IMR-90 (cell line): Measurements from ENCODE around the gene CLEC16A. TPM values are rescaled to one million over a fixed set of nuclear protein-coding genes. Genes with fewer than 3 reads are reported as not detected.

ENCODE experiments used
- ATAC-seq: fragments of 200-7000 bp; cut with Tn5 transposase; 2 replicates; pipeline ENCODE4 v1.9.1; 2020; ENCODE audit warnings: low read depth, mild to moderate bottlenecking, moderate library complexity
- BruUV-seq: library from RNA; stranded (reverse); fragments of 400-500 nt; replicated peaks from 2 replicates; lab custom pipeline; 2021; lab: Mats Ljungman, UMichigan
- CTCF ChIA-PET: fragments of 300-600 bp; formaldehyde crosslinking; extraction: SDS; loops from one replicate; lab custom pipeline; 2021; ENCODE audit warnings: antibody characterized with exemption; lab: Yijun Ruan, JAX
- POLR2A ChIA-PET: fragments of 300-600 bp; sonication (Branson Sonifier 250); formaldehyde crosslinking; loops from one replicate; lab custom pipeline; 2022; ENCODE audit warnings: antibody characterized with exemption; ENCODE audit not compliant: unreplicated experiment; lab: Charles Lee
- DNase-seq: peaks from one replicate; pipeline ENCODE4 v3.0.0; 2013
- H2AFZ ChIP-seq: replicated peaks from 2 replicates; pipeline ENCODE3; 2013; ENCODE audit warnings: low read length, mild to moderate bottlenecking; ENCODE audit not compliant: poor library complexity
- H2AK5ac ChIP-seq: 2 replicates; pipeline ENCODE4 v1.6.1; 2013; ENCODE audit warnings: low read depth, low read length, inconsistent platforms
- H2AK9ac ChIP-seq: replicated peaks from 2 replicates; pipeline ENCODE3; 2013; ENCODE audit warnings: mild to moderate bottlenecking, low read depth, low read length, moderate library complexity; ENCODE audit not compliant: poor library complexity
- H2BK120ac ChIP-seq: 2 replicates; pipeline ENCODE4 v1.6.1; 2013; ENCODE audit warnings: low read depth, low read length, inconsistent platforms
- H2BK15ac ChIP-seq: 3 replicates; pipeline ENCODE4 v1.6.1; 2013; ENCODE audit warnings: low read depth, low read length, inconsistent platforms
- H2BK20ac ChIP-seq: 2 replicates; pipeline ENCODE4 v1.6.1; 2013; ENCODE audit warnings: low read depth, mild to moderate bottlenecking, inconsistent platforms, low read length, moderate library complexity
- H2BK5ac ChIP-seq: 2 replicates; pipeline ENCODE4 v1.6.1; 2013; ENCODE audit warnings: mild to moderate bottlenecking, low read depth, low read length, inconsistent platforms; ENCODE audit not compliant: poor library complexity, severe bottlenecking
- H3K14ac ChIP-seq: replicated peaks from 2 replicates; pipeline ENCODE4 v1.6.1; 2013; ENCODE audit warnings: low read depth, low read length, inconsistent platforms
- H3K18ac ChIP-seq: 2 replicates; pipeline ENCODE4 v1.6.1; 2013; ENCODE audit warnings: low read depth, low read length, control low read depth
- H3K23ac ChIP-seq: 2 replicates; pipeline ENCODE4 v1.6.1; 2013; ENCODE audit warnings: low read depth, low read length, inconsistent platforms
- H3K27ac ChIP-seq: 2 replicates; pipeline ENCODE4 v1.5.1; 2013; ENCODE audit warnings: mild to moderate bottlenecking, control low read depth, low read length; ENCODE audit not compliant: insufficient read depth
- H3K27me3 ChIP-seq: 2 replicates; pipeline ENCODE4 v1.6.1; 2013; ENCODE audit warnings: low read length; ENCODE audit not compliant: control insufficient read depth, insufficient read depth
- H3K36me3 ChIP-seq: 2 replicates; pipeline ENCODE4 v1.6.1; 2013; ENCODE audit warnings: low read length, mixed read lengths; ENCODE audit not compliant: control insufficient read depth, insufficient read depth
- H3K4ac ChIP-seq: 2 replicates; pipeline ENCODE4 v1.6.1; 2013; ENCODE audit warnings: low read depth, low read length, inconsistent platforms
- H3K4me1 ChIP-seq: 2 replicates; pipeline ENCODE4 v1.6.1; 2013; ENCODE audit warnings: low read length, mixed read lengths; ENCODE audit not compliant: control insufficient read depth, insufficient read depth
- H3K4me2 ChIP-seq: 2 replicates; pipeline ENCODE4 v1.6.1; 2013; ENCODE audit warnings: low read depth, mild to moderate bottlenecking, control low read depth, low read length, moderate library complexity
- H3K4me3 ChIP-seq: 2 replicates; pipeline ENCODE4 v1.5.1; 2013; ENCODE audit warnings: low read depth, mild to moderate bottlenecking, control low read depth, low read length, moderate library complexity; ENCODE audit not compliant: insufficient read depth
- H3K56ac ChIP-seq: 2 replicates; pipeline ENCODE4 v1.6.1; 2013; ENCODE audit warnings: low read length, inconsistent platforms; ENCODE audit not compliant: insufficient read depth; ENCODE audit errors: extremely low read depth
- H3K79me1 ChIP-seq, 2 experiments: 2 replicates each; pipeline ENCODE4 v1.6.1; 2013; ENCODE audit warnings: low read length in 2 of 2, inconsistent platforms in 1 of 2, low read depth in 1 of 2
- H3K9ac ChIP-seq: 2 replicates; pipeline ENCODE4 v1.6.1; 2013; ENCODE audit warnings: low read depth, low read length, control low read depth
- H3K9me1 ChIP-seq: 2 replicates; pipeline ENCODE4 v1.6.1; 2013; ENCODE audit warnings: low read length, inconsistent platforms; ENCODE audit not compliant: insufficient read depth
- H3K9me3 ChIP-seq: 2 replicates; pipeline ENCODE4 v1.6.1; 2013; ENCODE audit warnings: low read length; ENCODE audit not compliant: control insufficient read depth, insufficient read depth
- H4K20me1 ChIP-seq: 2 replicates; pipeline ENCODE4 v1.6.1; 2013; ENCODE audit warnings: low read length, inconsistent platforms; ENCODE audit not compliant: insufficient read depth
- H4K5ac ChIP-seq: 2 replicates; pipeline ENCODE4 v1.6.1; 2013; ENCODE audit warnings: mild to moderate bottlenecking, low read depth, low read length, control low read depth
- H4K8ac ChIP-seq, 2 experiments: 2 replicates each; pipeline ENCODE4 v1.6.1; 2013; ENCODE audit warnings: low read depth in 2 of 2, low read length in 2 of 2, control low read depth in 1 of 2, inconsistent platforms in 1 of 2
- H4K91ac ChIP-seq: 2 replicates; pipeline ENCODE4 v1.6.1; 2013; ENCODE audit warnings: low read depth, low read length, inconsistent platforms; ENCODE audit not compliant: insufficient read depth
- MAFK ChIP-seq: IDR thresholded peaks from 2 replicates; pipeline ENCODE4 v1.6.1; 2012; ENCODE audit warnings: low read depth, low read length, improper control_type of control experiment
- WGBS, 2 experiments: methylation state at CpG; one replicate each; pipeline versions ENCODE4 v1.1.5 to v1.1.7; 2013; ENCODE audit warnings: missing lambda C conversion rate in 2 of 2; ENCODE audit not compliant: insufficient read length in 1 of 2; ENCODE audit errors: extremely low coverage in 2 of 2; 5-methylcytosine and 5-hydroxymethylcytosine counted together
- dilution Hi-C: fragments of 300-500 bp; cut with HindIII; formaldehyde crosslinking; loops from one replicate; pipeline ENCODE4 v1.14.3; 2018; ENCODE audit warnings: low sequenced_read_pairs; ENCODE audit not compliant: unreplicated experiment
- in situ Hi-C: fragments of 300-500 bp; cut with MboI; formaldehyde crosslinking; loops from 3 replicates; pipeline ENCODE4 v1.14.3; 2019; ENCODE audit warnings: low sequenced_read_pairs, inconsistent platforms, mixed read lengths
- intact Hi-C: fragments of 100-400 bp; cut with micrococcal nuclease; formaldehyde crosslinking; loops from 2 replicates; pipeline ENCODE4 v1.10.0; 2022
- polyA plus RNA-seq, 3 experiments: library from polyadenylated mRNA; depleted of rRNA; stranded (reverse); fragments of >200 nt; gene quantifications; 2 replicates each; pipeline ENCODE4 v1.2.3, GENCODE V29; 2012; ENCODE audit warnings: low replicate concordance in 1 of 3
- total RNA-seq: library from RNA; depleted of rRNA; stranded (reverse); fragments of >200 nt; gene quantifications from 2 replicates; pipeline ENCODE4 v1.2.3, GENCODE V29; 2012

The CLEC16A gene
- total and polyA plus RNA-seq, 2 of the 4 experiments (the other 2 are of a cell fraction): 15.9 to 16.5 TPM

DNA sequence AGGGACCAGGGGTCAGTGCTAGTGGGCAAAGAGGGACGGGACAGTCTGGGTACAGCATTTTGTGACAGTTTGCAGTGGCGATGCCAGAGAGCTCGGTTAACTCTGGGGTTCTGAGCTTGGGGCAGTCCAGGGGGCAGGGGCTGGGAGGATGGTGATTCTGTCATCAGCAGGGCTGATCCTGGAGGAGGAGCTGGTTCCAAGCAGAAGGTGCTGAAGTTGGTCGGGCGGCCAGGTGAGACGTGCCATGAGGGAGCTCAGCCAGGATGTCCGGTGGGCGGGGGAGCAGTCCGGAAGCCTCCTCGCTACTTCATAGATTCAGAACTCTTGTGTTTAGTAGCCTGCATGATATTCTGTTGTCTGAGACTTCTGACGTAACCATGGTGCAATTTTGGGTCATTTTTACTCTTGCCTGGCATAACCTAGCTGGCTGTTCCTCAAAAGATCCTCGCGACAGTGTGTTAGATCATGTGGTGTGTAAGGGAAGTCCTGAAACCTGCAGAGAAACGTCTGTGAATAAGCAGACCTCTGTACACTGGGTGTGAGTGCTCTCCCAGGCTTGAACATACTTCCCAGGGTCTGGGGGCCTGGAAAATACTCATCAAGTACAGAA, 122.0 kb downstream of the CLEC16A start:
- intact Hi-C loops: no loop called here
- no peak overlapping the region for H2AFZ ChIP-seq
- no peaks in the 10 kb centered on the region for H3K27me3 ChIP-seq
- dilution Hi-C loops: no loop called here
- no peaks in the 10 kb centered on the region for H3K9me3 ChIP-seq
- H4K20me1 ChIP-seq: no peaks in the 10 kb centered on the region
- ChIA-PET POLR2A (no interaction called here), CTCF (no interaction called here)
- H3K4ac ChIP-seq: no peak overlapping the region
- H2BK120ac ChIP-seq: no peak overlapping the region
- no peak overlapping the region for H4K91ac ChIP-seq
- no peak overlapping the region for H2BK15ac ChIP-seq
- H3K4me3 ChIP-seq: no peak overlapping the region
- peaks cover 20% of the 10 kb centered on the region for H3K36me3 ChIP-seq
- BruUV-seq: no TSS peak
- H3K27ac ChIP-seq: no peak overlapping the region
- H2BK20ac ChIP-seq: no peak overlapping the region
- no peak overlapping the region for H3K23ac ChIP-seq
- in situ Hi-C loops: no loop called here
- H3K79me1 ChIP-seq: 0 out of 4 replicates have a peak, but pooled peaks cover 0 to 4% of the 10 kb centered on the region in 2 experiments
- DNase-seq (no peak), ATAC-seq (no peak)
- H3K9me1 ChIP-seq: peaks cover 10% of the 10 kb centered on the region
- H3K14ac ChIP-seq: no peak overlapping the region
- no peak overlapping the region for H2BK5ac ChIP-seq
- H3K4me2 ChIP-seq: no peak overlapping the region
- no peak overlapping the region for H4K5ac ChIP-seq
- peaks cover 3% of the 10 kb centered on the region; the same call in 1 of the 2 replicates for H3K4me1 ChIP-seq
- no peak overlapping the region for H2AK5ac ChIP-seq
- no peak overlapping the region for H3K56ac ChIP-seq
- WGBS, 2 experiments: 98% methylated on average over 4 of the region's 14 CpGs; no CpG with 5 or more reads in 1 of the 2 experiments
- TF ChIP-seq MAFK: no peak
- no peak overlapping the region for H3K18ac ChIP-seq
- H3K9ac ChIP-seq: no peak overlapping the region
- H4K8ac ChIP-seq: no peak overlapping the region
- H2AK9ac ChIP-seq: no peak overlapping the region
